Posterior cingulate gyrus (tissue), 11 donors: Measurements from ENCODE around the gene E4F1.
A peak's percentile ranks its signal among the peaks of the same experiment; 100 is the strongest.
"Not testable (repeated sequence)": the region's sequence is repeated elsewhere in the genome, so short reads cannot be mapped to it uniquely, and the experiment has no call there.

Source experiments
- DNase-seq, 10 donors: peaks; one replicate each; pipeline versions ENCODE4 v3.0.0 to v3.0.0-alpha.2; 2020 to 2021; ENCODE audit warnings: mixed read lengths in 3 of 10
- intact Hi-C: fragments of 100-400 bp; cut with DNase I; formaldehyde crosslinking; loops from one replicate; pipeline ENCODE4 v1.15.1; 2023

E4F1 gene

GRCh38 chr16:2238838-2239675 is 15.7 kb downstream of the E4F1 start:
- DNase-seq, result no peak

GRCh38 chr16:2240331-2240730 is 16.9 kb downstream of the E4F1 start:
- DNase-seq, intact Hi-C loops: not testable (repeated sequence)

More at GRCh38 chr16:2238838-2239675, 15.7 kb downstream of the E4F1 start:
- intact Hi-C loops, result no loop called here

GRCh38 chr16:2242598-2242997 is 19.2 kb downstream of the E4F1 start:
- intact Hi-C loops, result no loop called here
- peak in 4 of 10 donors; percentile 34 to 90 (median 67) for DNase-seq

GRCh38 chr16:2243031-2243528 is 19.7 kb downstream of the E4F1 start:
- peak in 1 of 10 donors; percentile 71 for DNase-seq
- intact Hi-C loops, result no loop called here

- DNase-seq, result peak in 1 of 10 donors; percentile 59
These were observed 20.4 kb downstream of the E4F1 start for GRCh38 chr16:2243781-2244180.

GRCh38 chr16:2244301-2244700 is 20.9 kb downstream of the E4F1 start:
- peak in 1 of 10 donors; percentile 69 for DNase-seq
- intact Hi-C loops, result no loop called here

More at GRCh38 chr16:2243781-2244180, 20.4 kb downstream of the E4F1 start:
- intact Hi-C loops, result no loop called here

GRCh38 chr16:2244926-2245795 is 21.8 kb downstream of the E4F1 start:
- DNase-seq, result peak in 1 of 10 donors; percentile 65
- intact Hi-C loops, result no loop called here

- peak in 1 of 10 donors; percentile 61 for DNase-seq
- intact Hi-C loops, result no loop called here
These were observed 23.0 kb downstream of the E4F1 start for GRCh38 chr16:2246301-2246885.

GRCh38 chr16:2250652-2251295 is 27.4 kb downstream of the E4F1 start:
- no peak for DNase-seq
- intact Hi-C loops, result loop anchor here (1.0 kb wide), 1 partner anchor 95 kb away; the partner anchor contains the start of gene TRAF7

GRCh38 chr16:2251296-2252111 is 28.1 kb downstream of the E4F1 start, which contains the start of gene ECI1:
Gene ECI1, minus strand, starts transcription at chr16:2251587. Its CDS starts 21 bp downstream, at chr16:2251566.
- intact Hi-C loops, result loop anchor here (1.0 kb wide), 1 partner anchor 96 kb away; the partner anchor contains the start of gene TRAF7
- DNase-seq, result peak; percentile 86 to 98 (median 91)

GRCh38 chr16:2252806-2253148 is 29.4 kb downstream of the E4F1 start:
- no peak for DNase-seq
- intact Hi-C loops, result no loop called here

GRCh38 chr16:2253293-2253692 is 29.9 kb downstream of the E4F1 start:
- intact Hi-C loops, result no loop called here

GRCh38 chr16:2256531-2257140 is 33.2 kb downstream of the E4F1 start:
- peak in 3 of 10 donors; percentile 18 to 82 (median 80) for DNase-seq
- intact Hi-C loops, result no loop called here

More at GRCh38 chr16:2253293-2253692, 29.9 kb downstream of the E4F1 start:
- peak in 1 of 10 donors; percentile 26 for DNase-seq

- intact Hi-C loops, result no loop called here
- DNase-seq, result peak in 3 of 10 donors; percentile 37 to 75 (median 66)
These were observed 34.3 kb downstream of the E4F1 start for GRCh38 chr16:2257726-2258125.

- intact Hi-C loops, result not testable (repeated sequence)
These were observed 35.1 kb downstream of the E4F1 start for GRCh38 chr16:2258530-2258929.

GRCh38 chr16:2260250-2260649 is 36.9 kb downstream of the E4F1 start:
- intact Hi-C loops, result no loop called here
- peak in 1 of 10 donors; percentile 10 for DNase-seq

More at GRCh38 chr16:2258530-2258929, 35.1 kb downstream of the E4F1 start:
- DNase-seq, result peak in 1 of 10 donors; percentile 7

- DNase-seq, result peak in 1 of 10 donors; percentile 50
- intact Hi-C loops, result not testable (repeated sequence)
These were observed 39.6 kb downstream of the E4F1 start for GRCh38 chr16:2263026-2263425.

GRCh38 chr16:2266887-2267286 is 43.5 kb downstream of the E4F1 start:
- DNase-seq, intact Hi-C loops: not testable (repeated sequence)
